HEK293T (cell line): ENCODE data around the gene TBL1X.
"Not testable (repeated sequence)": the region's sequence is repeated elsewhere in the genome, so short reads cannot be mapped to it uniquely, and the experiment has no call there.

ENCODE experiments used
- CTCF ChIA-PET: fragments of 350-600 bp; formaldehyde crosslinking; extraction: SDS; loops from one replicate; lab custom pipeline; 2021; ENCODE audit warnings: antibody characterized with exemption, inconsistent platforms; lab: Yijun Ruan, JAX
- POLR2A ChIA-PET: fragments of 350-600 bp; formaldehyde crosslinking; extraction: SDS; loops from one replicate; lab custom pipeline; 2020; ENCODE audit warnings: antibody characterized with exemption, inconsistent platforms; lab: Yijun Ruan, JAX
- DNase-seq: peaks from one replicate; pipeline ENCODE4 v3.0.0; 2012; ENCODE audit warnings: mixed read lengths; ENCODE audit errors: extremely low spot score
- ARNT ChIP-seq: fragments of 450-650 bp; IDR thresholded peaks from 2 replicates; pipeline ENCODE4 v1.6.1; 2017; ENCODE audit warnings: mild to moderate bottlenecking
- BHLHE40 ChIP-seq: fragments of 450-650 bp; IDR thresholded peaks from 2 replicates; pipeline ENCODE4 v1.6.1; 2016; ENCODE audit warnings: mild to moderate bottlenecking, moderate library complexity, borderline replicate concordance
- CTBP1 ChIP-seq: fragments of 450-650 bp; IDR thresholded peaks from 2 replicates; pipeline ENCODE4 v1.6.1; 2016; ENCODE audit warnings: borderline replicate concordance
- ELF4 ChIP-seq: fragments of 450-650 bp; IDR thresholded peaks from 2 replicates; pipeline ENCODE4 v1.6.1; 2017; ENCODE audit warnings: antibody characterized with exemption
- FOXA1 ChIP-seq: fragments of 450-650 bp; IDR thresholded peaks from 2 replicates; pipeline ENCODE4 v1.6.1; 2016; ENCODE audit warnings: mild to moderate bottlenecking
- FOXK2 ChIP-seq: fragments of 450-650 bp; IDR thresholded peaks from 2 replicates; pipeline ENCODE4 v1.6.1; 2016; ENCODE audit warnings: mild to moderate bottlenecking
- FOXM1 ChIP-seq: fragments of 450-650 bp; IDR thresholded peaks from 2 replicates; pipeline ENCODE4 v1.6.1; 2017; ENCODE audit warnings: mild to moderate bottlenecking, borderline replicate concordance
- HDGF ChIP-seq: fragments of 450-650 bp; IDR thresholded peaks from 2 replicates; pipeline ENCODE4 v1.6.1; 2017; ENCODE audit warnings: antibody characterized with exemption, borderline replicate concordance
- L3MBTL2 ChIP-seq: fragments of 450-650 bp; conservative IDR thresholded peaks from 2 replicates; pipeline ENCODE4 v1.6.1; 2016; ENCODE audit warnings: mild to moderate bottlenecking
- LEF1 ChIP-seq: fragments of 450-650 bp; IDR thresholded peaks from 2 replicates; pipeline ENCODE4 v1.6.1; 2017; ENCODE audit warnings: mild to moderate bottlenecking, borderline replicate concordance
- NFRKB ChIP-seq: fragments of 450-650 bp; IDR thresholded peaks from 2 replicates; pipeline ENCODE4 v1.6.1; 2016; ENCODE audit warnings: mild to moderate bottlenecking, moderate library complexity
- PKNOX1 ChIP-seq: fragments of 450-650 bp; IDR thresholded peaks from 2 replicates; pipeline ENCODE4 v1.6.1; 2016
- SP1 ChIP-seq: fragments of 450-650 bp; IDR thresholded peaks from 2 replicates; pipeline ENCODE4 v1.6.1; 2017
- SUZ12 ChIP-seq: fragments of 450-650 bp; IDR thresholded peaks from 2 replicates; pipeline ENCODE4 v1.6.1; 2016; ENCODE audit warnings: mild to moderate bottlenecking
- TARDBP ChIP-seq: fragments of 450-650 bp; IDR thresholded peaks from 2 replicates; pipeline ENCODE4 v1.6.1; 2016
- ZNF384 ChIP-seq: fragments of 450-650 bp; IDR thresholded peaks from 2 replicates; pipeline ENCODE4 v1.6.1; 2016

Gene TBL1X

GRCh38 chrX:9759337-9759736, 294.5 kb downstream of the TBL1X start:
- no peak for DNase-seq
- ChIA-PET POLR2A (no interaction called here), CTCF (no interaction called here)
- TF ChIP-seq ARNT (no peak), FOXM1 (no peak), NFRKB (no peak), SUZ12 (no peak), L3MBTL2 (no peak), ELF4 (no peak), FOXK2 (no peak), PKNOX1 (no peak), SP1 (no peak), BHLHE40 (no peak), LEF1 (no peak), CTBP1 (no peak)

- DNase-seq, result no peak
- no peak for TF ChIP-seq L3MBTL2
- TF ChIP-seq FOXK2, result no peak
- no peak for TF ChIP-seq SP1
- no peak for TF ChIP-seq NFRKB
- no peak for TF ChIP-seq ZNF384
- TF ChIP-seq BHLHE40, result no peak
- TF ChIP-seq PKNOX1, result no peak
- no peak for TF ChIP-seq HDGF
- CTCF ChIA-PET, result no interaction called here
- POLR2A ChIA-PET, result no interaction called here
These were observed 300.3 kb downstream of the TBL1X start for GRCh38 chrX:9765072-9765736.

GRCh38 chrX:9765737-9766097, 300.9 kb downstream of the TBL1X start, which contains the start of gene GPR143:
TSS of gene GPR143 (minus strand) at chrX:9765847. CDS start at chrX:9765817, 30 bp downstream.
- no peak for DNase-seq
- ChIA-PET CTCF (no interaction called here), POLR2A (no interaction called here)
- TF ChIP-seq SP1, result no peak
- TF ChIP-seq PKNOX1, result no peak
- TF ChIP-seq ELF4, result no peak
- no peak for TF ChIP-seq ARNT
- TF ChIP-seq FOXA1, result no peak
- no peak for TF ChIP-seq L3MBTL2
- no peak for TF ChIP-seq TARDBP
- TF ChIP-seq LEF1, result no peak
- no peak for TF ChIP-seq CTBP1
- TF ChIP-seq ZNF384, result no peak
- TF ChIP-seq FOXM1, result no peak
- TF ChIP-seq FOXK2, result no peak
- no peak for TF ChIP-seq HDGF
- no peak for TF ChIP-seq SUZ12
- no peak for TF ChIP-seq NFRKB
- TF ChIP-seq BHLHE40, result no peak

GRCh38 chrX:9767375-9767774, 302.5 kb downstream of the TBL1X start:
- CTCF ChIA-PET, result no interaction called here
- POLR2A ChIA-PET, result no interaction called here
- DNase-seq, result no peak
- no peak for TF ChIP-seq BHLHE40
- no peak for TF ChIP-seq FOXM1
- no peak for TF ChIP-seq ELF4

GRCh38 chrX:9768321-9768839, 303.5 kb downstream of the TBL1X start:
- CTCF ChIA-PET, result interaction anchor here (0.6 kb wide), 2 partner anchors 14 to 326 kb away, joined by 3 read pairs; no protein-coding TSS in a partner anchor
- POLR2A ChIA-PET, DNase-seq: not testable (repeated sequence)

GRCh38 chrX:9770319-9770718, 305.5 kb downstream of the TBL1X start:
- no peak for TF ChIP-seq FOXM1
- TF ChIP-seq ZNF384, result no peak
- TF ChIP-seq SP1, result no peak
- TF ChIP-seq ARNT, result no peak
- no peak for TF ChIP-seq FOXA1
- TF ChIP-seq CTBP1, result no peak
- no peak for TF ChIP-seq BHLHE40
- no peak for TF ChIP-seq PKNOX1
- TF ChIP-seq HDGF, result no peak
- no peak for TF ChIP-seq TARDBP
- no peak for TF ChIP-seq LEF1
- TF ChIP-seq NFRKB, result no peak
- no peak for TF ChIP-seq L3MBTL2
- no peak for TF ChIP-seq FOXK2
- no peak for TF ChIP-seq SUZ12
- TF ChIP-seq ELF4, result no peak
- no peak for DNase-seq
- ChIA-PET POLR2A (no interaction called here), CTCF (no interaction called here)
